ENCODE measurements around the gene OGDHL. TPM values are rescaled to one million over a fixed set of nuclear protein-coding genes. Genes with fewer than 3 reads are reported as not detected.
A peak's percentile ranks its signal among the peaks of the same experiment; 100 is the strongest.

The OGDHL gene
- total RNA-seq, 1 donor from 2014 or later: not detected

DNA sequence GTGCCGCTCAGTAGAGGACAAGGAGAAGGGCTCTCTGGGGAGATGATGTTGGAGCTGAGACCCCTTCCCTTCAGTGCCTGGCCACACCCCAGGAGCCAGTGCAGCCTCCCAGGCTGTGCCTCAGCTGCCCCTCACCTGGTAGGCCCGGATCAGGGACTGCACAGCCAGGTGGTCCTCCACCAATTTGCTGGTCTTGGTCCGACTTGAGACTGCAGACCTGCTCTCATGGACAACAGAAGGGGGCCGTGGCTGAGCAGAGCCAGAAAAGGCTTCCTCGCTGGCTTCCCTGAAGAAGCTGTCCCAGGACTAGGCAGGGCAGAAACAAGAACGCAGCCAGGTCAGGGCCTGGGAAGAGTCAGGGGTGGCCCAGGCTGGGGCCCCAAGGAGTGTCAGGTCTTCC, 5.5 kb downstream of the OGDHL start:
- peak; percentile 35 for DNase-seq (ENCODE audit: low spot score)

DNA sequence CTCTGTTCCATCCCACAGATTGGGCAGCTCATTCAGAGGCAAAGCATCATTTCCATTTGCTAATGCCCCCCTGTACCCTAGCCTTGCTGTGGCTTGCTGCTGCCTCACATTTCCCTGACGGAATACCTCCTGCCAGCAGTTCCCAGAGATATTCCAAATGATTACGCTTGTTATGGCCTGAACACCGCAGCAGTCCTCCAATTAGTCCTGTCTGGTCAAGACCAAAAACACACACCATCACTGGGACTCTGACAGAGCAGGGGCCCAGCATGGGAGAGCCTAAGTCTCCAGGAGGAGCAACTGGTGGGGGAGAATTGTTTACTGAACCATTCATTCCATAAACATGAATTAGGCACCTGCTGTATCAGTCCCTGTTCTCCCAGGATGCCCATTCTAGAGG, 6.1 kb downstream of the OGDHL start:
- DNase-seq (ENCODE audit: low spot score): no peak

DNA sequence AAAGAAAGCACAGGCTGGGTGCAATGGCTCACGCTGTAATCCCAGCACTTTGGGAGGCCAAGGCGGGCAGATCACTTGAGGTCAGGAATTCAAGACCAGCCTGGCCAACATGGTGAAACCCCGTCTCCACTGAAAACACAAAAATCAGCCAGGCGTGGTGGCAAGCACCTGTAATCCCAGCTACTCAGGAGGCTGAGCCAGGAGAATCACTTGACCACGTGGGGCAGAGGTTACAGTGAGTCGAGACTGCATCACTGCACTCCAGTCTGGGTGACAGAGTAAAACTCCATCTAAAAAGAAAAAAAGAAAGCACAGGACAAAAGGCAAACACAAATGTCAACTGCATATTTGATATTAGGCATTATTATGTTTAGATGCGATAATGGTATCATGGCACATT, 7.2 kb downstream of the OGDHL start:
- DNase-seq (ENCODE audit: low spot score): peak; percentile 22

DNA sequence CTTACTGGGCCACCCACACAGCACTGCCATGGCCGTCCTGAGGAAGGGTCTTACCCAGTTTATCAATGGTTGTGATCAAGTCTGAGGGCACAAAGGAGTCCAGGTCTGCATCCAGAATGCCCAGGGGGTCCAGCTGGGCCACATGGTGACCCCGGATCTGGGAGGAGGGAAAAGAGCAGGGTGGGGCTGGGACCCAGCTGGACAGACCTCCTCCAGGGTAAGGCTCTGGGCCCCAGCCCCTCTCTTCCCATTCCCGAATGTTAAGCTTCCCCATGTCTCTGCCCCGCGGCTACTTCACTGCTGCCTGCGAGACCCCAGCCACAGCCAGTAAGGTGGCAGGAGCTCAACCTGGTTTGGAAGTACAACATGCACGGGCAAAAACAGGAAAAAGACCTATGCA, 9.5 kb downstream of the OGDHL start:
- no peak for DNase-seq (ENCODE audit: low spot score)

DNA sequence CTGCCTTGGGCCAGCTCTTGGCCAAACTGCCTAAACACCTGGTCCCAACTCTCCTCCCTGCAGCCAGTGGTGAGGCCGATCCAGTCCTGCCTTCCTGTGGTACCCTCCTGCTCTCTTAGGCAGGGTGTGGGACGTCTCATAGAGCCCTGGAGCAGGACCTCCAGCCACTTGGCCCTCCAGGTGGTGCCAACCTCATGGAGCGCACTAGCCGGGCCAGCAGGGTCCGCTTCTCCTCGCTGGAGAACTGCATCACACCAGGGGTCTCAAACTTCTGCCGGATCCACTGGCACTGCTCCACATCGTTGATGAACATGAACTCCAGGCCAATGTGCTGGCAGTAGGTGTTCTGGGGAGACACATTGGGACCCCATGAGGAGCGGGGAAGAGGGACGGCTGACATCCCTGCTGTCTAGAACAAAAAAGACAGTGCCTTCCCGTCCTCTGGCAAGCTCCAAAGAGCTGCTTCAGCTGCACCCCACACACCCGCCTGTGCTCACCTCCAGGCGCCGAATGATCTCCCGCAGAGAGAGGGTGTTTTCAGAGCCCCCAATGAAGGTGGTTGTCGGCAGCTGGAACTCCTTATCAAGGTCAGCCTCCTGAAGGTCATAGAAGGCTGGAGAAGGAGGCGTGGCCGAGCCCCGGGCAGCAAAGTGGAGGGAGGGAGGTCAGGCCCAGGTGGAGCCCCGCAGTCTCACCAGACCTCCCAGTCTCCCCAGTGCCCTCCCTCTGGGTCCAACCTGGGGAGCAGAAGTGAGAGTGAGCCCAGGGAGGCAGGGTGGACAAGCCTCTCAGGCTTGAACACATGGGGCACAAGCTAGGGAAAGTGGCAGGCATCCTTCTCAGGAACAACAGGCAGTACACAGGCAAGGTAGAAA, 10.2 kb downstream of the OGDHL start:
- peak; percentile 81 for DNase-seq (ENCODE audit: low spot score)

DNA sequence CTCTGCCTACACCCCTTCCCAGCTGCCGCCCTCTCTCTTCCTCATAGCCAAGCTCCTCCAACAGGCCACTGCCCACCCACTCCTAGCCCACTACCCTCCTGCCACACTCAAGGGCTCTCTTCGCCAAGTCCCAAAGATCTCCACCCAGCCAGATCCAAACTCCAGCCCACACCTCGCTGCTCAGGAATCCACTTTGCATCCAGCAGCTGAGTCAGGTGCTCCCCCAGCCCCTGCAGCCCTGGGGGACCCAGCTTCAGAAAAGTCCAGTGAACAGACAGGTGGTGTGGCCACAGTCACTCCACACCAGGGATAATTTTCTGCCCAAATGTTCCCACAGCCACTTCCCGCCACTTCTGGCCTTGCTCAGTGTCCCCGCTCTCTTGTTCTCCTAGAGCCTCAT, 10.9 kb downstream of the OGDHL start:
- DNase-seq (ENCODE audit: low spot score): peak; percentile 49

DNA sequence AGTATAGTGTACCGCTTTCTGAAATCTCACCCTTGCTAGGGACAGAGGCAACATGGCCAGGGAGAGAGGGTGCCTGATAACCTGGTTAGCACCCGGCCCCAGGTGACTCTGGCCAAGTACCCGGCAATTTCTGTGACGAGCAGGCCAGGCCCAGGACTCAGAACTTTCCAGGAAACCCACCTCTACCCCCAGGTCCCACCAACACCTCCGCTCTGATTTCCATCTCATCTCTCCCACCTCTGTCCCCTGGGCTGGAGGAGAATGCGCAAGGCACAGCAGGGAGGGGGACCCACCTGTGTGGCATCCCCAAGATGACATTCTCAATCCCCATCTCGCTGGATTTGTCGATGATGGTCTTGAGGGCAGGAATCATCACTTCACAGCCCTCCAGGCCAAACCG, 11.6 kb downstream of the OGDHL start:
- no peak for DNase-seq (ENCODE audit: low spot score)

DNA sequence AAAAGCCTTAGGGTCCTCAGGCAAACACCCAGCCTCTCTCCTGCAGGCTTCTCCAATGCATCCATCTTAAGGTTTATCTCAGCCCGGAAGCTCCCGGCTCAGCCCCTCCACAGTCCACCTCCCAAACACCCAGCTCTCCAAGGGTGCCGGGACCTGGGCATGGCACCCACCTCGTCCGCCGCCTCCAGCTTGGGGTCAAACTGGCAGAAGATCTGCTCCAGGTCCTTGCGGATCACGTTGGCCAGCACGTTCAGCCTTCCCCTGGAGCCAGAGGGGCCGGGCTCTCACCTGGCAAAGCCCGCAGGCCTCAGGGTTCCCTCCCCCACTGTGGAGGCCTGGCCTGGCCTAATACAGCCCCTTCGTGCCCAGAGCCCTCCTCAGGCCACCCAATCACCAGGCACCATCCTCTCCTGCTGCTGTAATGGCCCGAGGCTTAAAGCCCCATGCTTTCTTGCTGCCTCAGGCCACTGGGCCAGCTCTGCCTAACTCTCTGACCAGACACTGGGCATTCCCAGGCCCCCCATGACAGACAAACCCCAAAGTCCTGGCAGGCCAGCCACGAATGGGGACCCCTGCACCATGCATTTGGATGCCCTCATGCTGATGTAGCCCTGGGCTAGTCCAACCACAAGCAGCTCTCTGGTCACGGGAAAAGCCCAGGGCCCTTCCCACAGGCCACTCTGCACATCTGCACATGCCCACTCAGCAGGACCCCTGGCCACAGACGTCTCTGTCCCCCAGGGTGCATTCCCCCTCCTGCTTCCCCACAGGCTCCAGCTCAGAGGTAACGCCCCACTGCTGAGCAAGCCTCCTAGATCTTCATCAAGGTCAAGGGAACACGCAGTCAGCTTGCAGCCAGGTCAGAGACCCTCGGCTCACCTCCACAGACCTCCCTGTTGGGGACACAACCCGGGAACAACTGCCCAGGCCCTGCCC, 12.3 kb downstream of the OGDHL start:
- peak; percentile 81 for DNase-seq (ENCODE audit: low spot score)

DNA sequence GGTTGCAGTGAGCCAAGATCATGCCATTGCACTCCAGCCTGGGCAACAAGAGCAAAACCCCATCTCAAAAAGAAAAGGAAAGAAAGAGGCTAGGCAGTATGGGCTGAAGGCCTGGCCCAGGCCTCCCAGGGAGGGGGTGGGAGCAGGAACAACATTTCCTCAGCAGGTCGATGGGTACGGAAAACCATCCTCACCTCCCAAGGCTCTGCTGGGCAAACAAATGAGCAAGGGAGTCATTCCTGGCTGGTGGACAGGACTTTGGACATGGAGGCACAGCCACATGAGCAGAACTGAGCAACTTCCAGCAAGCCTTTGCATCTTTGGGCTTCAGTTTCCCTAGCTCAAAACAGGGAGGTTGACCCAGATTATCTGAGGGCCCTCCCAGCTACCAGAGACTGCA, 13.0 kb downstream of the OGDHL start:
- DNase-seq (ENCODE audit: low spot score): peak; percentile 43

DNA sequence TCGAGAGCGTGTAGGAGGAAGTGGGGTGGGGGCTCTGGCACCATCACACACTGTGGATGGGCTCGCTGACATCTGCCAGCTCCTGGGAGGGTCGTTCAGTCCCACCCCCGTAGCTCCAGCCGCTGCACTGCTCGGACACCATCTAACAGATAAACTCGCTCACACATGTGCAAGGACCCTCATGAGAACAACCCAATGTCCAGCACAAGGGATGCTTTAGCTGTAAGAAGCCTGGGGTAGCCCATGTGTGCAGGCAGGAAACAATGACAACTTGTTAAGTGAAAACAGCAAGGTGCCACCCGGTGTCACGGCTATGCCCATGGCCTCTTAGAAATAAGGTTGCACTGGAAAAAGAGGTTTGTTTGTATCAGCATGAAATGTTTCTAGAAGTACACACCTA, 14.1 kb downstream of the OGDHL start:
- DNase-seq (ENCODE audit: low spot score): peak; percentile 71

DNA sequence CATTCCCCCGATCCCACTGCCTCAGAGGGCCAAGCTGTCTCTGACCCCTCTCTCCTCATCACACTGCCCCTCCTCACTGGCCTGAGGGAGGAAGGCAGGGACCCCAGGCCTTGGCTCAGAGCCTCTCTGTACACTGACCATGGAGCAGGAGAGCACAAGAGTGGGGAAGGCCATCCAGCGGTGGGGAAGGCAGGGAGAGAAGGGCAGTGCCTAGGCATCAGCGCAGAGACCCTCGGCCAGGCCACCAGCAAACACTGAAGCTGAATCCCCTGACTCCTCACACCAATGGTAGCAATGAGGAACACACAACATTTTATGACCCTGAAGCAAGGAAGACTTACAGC, 14.8 kb downstream of the OGDHL start:
- DNase-seq (ENCODE audit: low spot score): peak; percentile 74

DNA sequence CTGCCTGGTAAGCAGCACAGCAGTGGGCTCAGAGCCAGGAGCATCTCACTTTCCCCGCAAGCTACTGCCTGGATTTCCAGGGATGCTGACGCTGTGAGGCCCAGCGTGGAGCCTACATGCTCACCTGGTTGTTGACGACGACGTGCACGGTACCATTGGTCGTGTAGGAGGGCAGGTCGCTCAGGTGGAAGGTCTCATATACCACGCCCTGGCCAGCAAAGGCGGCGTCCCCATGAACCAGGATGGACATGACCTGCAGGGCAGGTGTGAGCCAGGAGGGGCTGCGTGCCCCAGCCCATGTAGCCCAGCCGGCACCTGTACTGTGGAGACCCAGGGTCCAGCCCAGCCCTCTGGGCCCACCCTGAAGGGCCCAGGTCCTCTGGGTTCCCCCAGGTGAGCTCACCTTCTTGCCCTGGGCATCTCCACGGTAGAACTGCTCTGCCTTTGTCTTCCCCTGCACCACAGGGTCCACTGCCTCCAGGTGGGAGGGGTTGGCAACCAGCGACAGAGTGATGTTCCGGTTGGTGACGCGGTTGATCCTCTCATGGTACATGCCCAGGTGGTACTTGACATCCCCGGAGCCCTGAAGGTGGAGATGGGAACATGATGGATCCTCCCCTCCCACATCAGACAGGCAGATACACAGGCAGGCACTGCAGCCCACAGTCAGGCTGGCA, 15.4 kb downstream of the OGDHL start:
- peak; percentile 86 for DNase-seq (ENCODE audit: low spot score)

DNA sequence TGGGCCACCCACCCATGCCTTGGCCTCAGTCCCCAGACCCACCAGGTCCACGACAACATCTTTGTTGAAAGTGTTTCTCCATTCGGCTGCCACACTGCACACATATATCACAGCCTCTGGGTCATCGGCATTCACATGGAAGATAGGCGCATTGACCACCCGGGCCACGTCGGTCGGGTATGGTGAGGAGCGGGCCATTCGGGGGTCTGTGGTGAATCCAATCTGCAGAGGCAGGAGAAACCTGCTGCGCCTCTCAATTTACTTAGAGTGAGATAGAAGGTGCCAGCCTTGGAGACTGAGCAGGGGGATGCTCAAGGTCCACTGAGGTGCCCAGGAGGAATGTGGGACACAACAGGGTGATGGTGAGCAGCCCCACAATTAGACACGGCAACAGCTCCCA, 16.4 kb downstream of the OGDHL start:
- peak; percentile 78 for DNase-seq (ENCODE audit: low spot score)

DNA sequence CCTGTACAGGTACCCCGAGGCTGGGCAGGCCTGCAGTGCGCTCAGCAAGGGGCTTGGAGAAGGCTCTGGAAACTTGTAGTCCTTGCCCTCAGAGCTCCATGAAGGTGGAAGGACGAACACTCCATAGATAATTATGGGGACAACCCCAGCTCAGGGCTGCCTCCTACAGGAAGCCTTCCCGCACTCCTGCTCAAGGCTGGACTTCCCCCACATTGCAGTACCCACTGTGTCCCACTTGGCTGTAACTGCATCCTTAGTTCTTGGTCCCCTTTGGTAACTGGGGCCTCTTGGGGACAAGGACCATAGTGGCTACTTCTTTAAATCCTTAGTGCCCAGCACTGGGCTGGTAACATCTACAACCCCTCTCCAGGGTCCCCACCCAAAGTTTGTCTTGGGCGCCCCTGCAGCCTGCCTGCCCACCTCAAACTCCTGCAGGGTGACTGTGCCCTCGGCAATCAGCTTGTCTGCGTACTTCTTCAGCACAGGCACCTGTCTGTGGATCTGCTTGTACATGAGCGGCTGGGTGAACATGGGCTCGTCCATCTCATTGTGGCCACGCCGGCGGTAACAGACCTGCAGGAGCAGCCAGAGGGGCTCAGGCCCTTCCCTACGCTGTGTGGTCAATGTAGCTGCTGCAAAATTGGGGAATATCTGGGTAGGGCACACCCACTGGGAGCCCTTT, 17.1 kb downstream of the OGDHL start:
- DNase-seq (ENCODE audit: low spot score): peak; percentile 65

DNA sequence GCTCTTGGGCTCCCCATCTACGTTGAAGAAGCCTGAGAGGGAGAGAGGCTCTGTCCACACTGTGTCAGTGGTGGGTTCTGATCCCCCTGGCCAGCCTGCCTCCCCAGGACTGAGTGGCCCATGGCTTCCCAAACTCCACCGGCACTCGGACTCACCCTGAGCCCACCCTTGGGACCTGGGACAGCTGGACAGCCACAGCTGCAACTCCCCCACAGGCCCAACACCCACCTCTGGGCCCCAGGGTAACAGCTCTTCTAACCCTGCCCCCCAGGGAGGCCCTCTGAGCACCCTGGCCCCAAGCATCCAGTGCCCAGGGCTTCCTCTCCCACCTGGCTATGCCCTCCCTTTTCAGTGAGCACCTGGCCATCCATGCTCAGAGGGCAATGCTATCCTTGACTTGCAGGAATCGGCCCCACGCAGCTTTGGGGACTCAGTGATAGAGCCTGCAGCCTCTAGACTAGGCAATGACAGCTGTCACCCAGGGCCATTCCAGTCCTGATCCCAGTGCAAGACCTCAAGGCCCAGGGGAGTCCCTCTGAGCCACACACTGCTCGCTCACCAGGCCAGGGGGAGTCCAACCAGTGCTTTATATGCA, 17.9 kb downstream of the OGDHL start:
- no peak for DNase-seq (ENCODE audit: low spot score)

DNA sequence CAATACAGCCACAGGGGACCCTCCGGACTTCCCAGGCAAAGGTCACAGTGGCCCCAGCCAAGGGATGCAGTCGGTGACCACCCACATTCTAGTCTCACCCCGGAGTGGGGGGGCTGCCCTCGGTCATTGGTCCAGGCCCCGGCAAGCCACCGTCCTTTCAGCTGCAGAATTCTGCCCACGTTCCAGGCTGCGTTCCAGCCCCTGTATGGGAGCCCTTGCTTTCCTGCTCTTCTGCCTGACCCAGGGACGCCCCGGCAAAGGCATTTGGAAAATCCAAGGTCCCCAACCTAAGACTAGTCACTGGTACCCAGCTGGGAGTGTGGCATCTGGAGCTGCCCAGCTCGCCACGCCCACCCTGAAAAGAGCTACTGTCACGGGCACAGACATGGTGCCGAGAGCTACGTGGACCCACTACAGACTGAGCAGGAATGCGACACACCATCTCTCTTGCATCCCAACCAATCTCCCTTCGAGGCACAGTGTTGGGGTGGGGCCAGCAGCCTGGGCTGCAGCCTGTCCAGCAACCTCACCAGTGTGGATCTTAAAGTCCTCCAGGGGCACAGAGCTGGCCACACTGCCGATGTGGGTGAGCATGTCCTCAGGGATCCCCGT, 18.6 kb downstream of the OGDHL start:
- no peak for DNase-seq (ENCODE audit: low spot score)

DNA sequence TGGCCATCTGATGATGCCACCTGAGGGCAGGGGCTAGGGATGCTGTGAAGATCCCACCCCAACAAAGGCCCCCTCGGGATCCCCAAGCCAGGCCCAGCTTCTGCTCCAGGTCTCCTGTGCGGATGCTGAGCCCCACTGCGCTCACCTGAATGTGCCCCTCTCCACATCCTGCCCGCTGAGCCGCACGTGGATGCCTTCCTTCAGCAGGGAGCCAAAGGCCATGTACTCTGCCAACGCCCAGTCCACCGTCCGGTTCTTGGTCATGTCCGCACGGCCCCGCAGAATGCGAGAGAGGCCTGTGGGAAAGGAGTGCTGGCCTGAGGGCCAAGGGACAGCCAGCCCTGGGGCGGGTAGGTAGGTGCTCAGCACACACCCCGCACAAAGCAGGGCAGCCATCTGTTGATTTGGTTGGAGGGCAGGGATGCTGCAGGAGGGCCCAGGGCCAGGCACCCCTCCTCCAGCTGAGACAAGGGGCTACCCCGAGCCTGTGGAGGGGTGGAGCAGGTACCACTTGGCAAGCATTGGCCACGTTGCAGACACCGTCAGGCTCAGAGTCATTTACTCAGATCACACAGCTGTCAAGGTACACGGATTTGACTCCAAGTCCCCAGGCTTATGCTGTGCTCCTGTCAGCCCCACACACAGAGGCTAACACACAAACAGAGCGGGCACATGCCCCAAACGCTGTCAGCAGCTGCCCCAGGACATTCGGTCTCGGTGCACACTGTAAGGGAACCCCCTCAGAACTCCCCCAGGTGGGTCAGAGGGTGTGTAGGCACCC, 19.2 kb downstream of the OGDHL start:
- peak; percentile 85 for DNase-seq (ENCODE audit: low spot score)

DNA sequence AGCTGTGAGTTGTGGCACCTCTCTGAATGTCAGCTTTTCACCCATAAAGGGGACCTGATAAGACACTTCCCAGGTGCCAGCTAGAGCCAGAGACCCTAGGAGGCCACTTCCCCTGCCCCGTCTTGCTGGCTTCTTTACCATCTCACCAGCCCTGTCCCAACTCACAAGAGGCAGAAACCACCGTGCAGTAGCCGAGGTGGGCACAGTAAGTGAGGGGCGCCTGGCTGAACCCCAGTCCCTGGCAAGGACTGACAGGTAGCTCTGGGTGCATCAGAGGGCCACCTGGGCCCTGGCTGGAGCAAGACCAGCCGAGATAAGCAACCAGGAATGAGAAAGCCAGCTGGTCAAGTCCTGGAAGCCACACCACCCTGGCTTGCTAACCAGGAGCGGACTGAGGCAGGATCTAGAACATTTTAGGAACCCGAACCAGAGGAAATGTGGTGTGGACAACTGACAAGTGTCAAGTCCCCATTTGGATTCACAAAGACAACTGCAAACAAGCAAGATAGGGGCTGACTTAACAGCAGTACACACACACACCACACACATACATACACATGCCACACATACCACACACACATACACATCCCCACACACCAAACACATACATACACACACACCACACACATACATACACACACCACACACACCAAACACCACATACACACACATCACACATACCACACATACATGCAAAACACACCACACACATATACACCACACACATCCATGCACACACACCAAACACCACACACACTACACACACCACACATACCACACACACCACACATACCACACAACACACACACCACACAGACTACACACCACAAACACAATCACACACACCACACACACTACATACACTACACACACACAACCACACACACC, 20.8 kb downstream of the OGDHL start:
- no peak for DNase-seq (ENCODE audit: low spot score)
